H9 (cell line): Measurements from ENCODE around the gene DNAH1. TPM values are rescaled to one million over a fixed set of nuclear protein-coding genes. Genes with fewer than 3 reads are reported as not detected.

ENCODE experiments used
- DNase-seq: peaks from one replicate; pipeline ENCODE4 v3.0.0-alpha.2; 2017
- H2AFZ ChIP-seq: one replicate; pipeline ENCODE4 v1.6.1; 2013; ENCODE audit warnings: mild to moderate bottlenecking, low read length, control low read depth, moderate library complexity
- H2AK5ac ChIP-seq: 2 replicates; pipeline ENCODE4 v1.6.1; 2013; ENCODE audit warnings: low read length, control low read depth, mixed read lengths; ENCODE audit not compliant: insufficient read length
- H2BK120ac ChIP-seq: one replicate; pipeline ENCODE4 v1.6.1; 2013; ENCODE audit warnings: low read depth, mild to moderate bottlenecking, low read length, control low read depth, inconsistent platforms; ENCODE audit not compliant: poor library complexity, severe bottlenecking
- H2BK12ac ChIP-seq: 2 replicates; pipeline ENCODE4 v1.6.1; 2013; ENCODE audit warnings: low read length, control low read depth, mixed read lengths, low read depth; ENCODE audit not compliant: insufficient read length
- H2BK15ac ChIP-seq: 2 replicates; pipeline ENCODE4 v1.6.1; 2013; ENCODE audit warnings: low read depth, low read length, control low read depth
- H2BK20ac ChIP-seq: one replicate; pipeline ENCODE4 v1.6.1; 2013; ENCODE audit warnings: low read depth, mild to moderate bottlenecking, low read length, control low read depth, inconsistent platforms; ENCODE audit not compliant: poor library complexity, severe bottlenecking
- H2BK5ac ChIP-seq: 2 replicates; pipeline ENCODE4 v1.6.1; 2013; ENCODE audit warnings: low read length, control low read depth, mixed read lengths; ENCODE audit not compliant: insufficient read length
- H3K14ac ChIP-seq: 2 replicates; pipeline ENCODE4 v1.6.1; 2013; ENCODE audit warnings: low read length, control low read depth; ENCODE audit not compliant: insufficient read depth
- H3K18ac ChIP-seq: 2 replicates; pipeline ENCODE4 v1.6.1; 2013; ENCODE audit warnings: low read depth, mild to moderate bottlenecking, mixed read lengths, low read length, control low read depth; ENCODE audit not compliant: insufficient read length
- H3K23ac ChIP-seq: 2 replicates; pipeline ENCODE4 v1.6.1; 2013; ENCODE audit warnings: low read length, control low read depth, mixed read lengths, low read depth; ENCODE audit not compliant: insufficient read length
- H3K23me2 ChIP-seq: 2 replicates; pipeline ENCODE4 v1.6.1; 2013; ENCODE audit warnings: low read depth, mild to moderate bottlenecking, mixed read lengths, low read length, control low read depth; ENCODE audit not compliant: insufficient read length, poor library complexity, severe bottlenecking
- H3K27ac ChIP-seq: 2 replicates; pipeline ENCODE4 v1.5.1; 2013; ENCODE audit warnings: low read length, control low read depth, mixed read lengths, low read depth; ENCODE audit not compliant: insufficient read length
- H3K27me3 ChIP-seq: 2 replicates; pipeline ENCODE4 v1.6.1; 2013; ENCODE audit warnings: low read length, control low read depth, inconsistent platforms; ENCODE audit not compliant: insufficient read depth
- H3K4ac ChIP-seq: 2 replicates; pipeline ENCODE4 v1.6.1; 2013; ENCODE audit warnings: low read depth, mild to moderate bottlenecking, control low read depth, inconsistent platforms, low read length, moderate library complexity
- H3K4me1 ChIP-seq: 2 replicates; pipeline ENCODE4 v1.6.1; 2013; ENCODE audit warnings: low read length, control low read depth, inconsistent platforms; ENCODE audit not compliant: insufficient read depth
- H3K4me2 ChIP-seq: 2 replicates; pipeline ENCODE4 v1.6.1; 2013; ENCODE audit warnings: low read length, control low read depth, mixed read lengths; ENCODE audit not compliant: insufficient read length, insufficient read depth
- H3K56ac ChIP-seq: 2 replicates; pipeline ENCODE4 v1.6.1; 2013; ENCODE audit warnings: low read depth, mild to moderate bottlenecking, mixed read lengths, low read length, control low read depth; ENCODE audit not compliant: insufficient read length
- H3K79me1 ChIP-seq: 2 replicates; pipeline ENCODE4 v1.6.1; 2013; ENCODE audit warnings: low read depth, mild to moderate bottlenecking, moderate library complexity, low read length, control low read depth, inconsistent platforms; ENCODE audit not compliant: insufficient read depth, poor library complexity, severe bottlenecking
- H3K79me2 ChIP-seq: 2 replicates; pipeline ENCODE4 v1.6.1; 2013; ENCODE audit warnings: low read length, control low read depth, inconsistent platforms; ENCODE audit not compliant: insufficient read depth
- H3K9ac ChIP-seq: 2 replicates; pipeline ENCODE4 v1.6.1; 2013; ENCODE audit warnings: low read length, control low read depth, mixed read lengths; ENCODE audit not compliant: insufficient read length; ENCODE audit errors: extremely low read depth
- H3K9me3 ChIP-seq: one replicate; pipeline ENCODE4 v1.6.1; 2013; ENCODE audit warnings: low read depth, low read length, inconsistent platforms; ENCODE audit not compliant: control insufficient read depth
- H3T11ph ChIP-seq: one replicate; pipeline ENCODE4 v1.6.1; 2013; ENCODE audit warnings: mild to moderate bottlenecking, low read length, control low read depth, inconsistent platforms
- H4K20me1 ChIP-seq: one replicate; pipeline ENCODE4 v1.6.1; 2013; ENCODE audit not compliant: control insufficient read depth, insufficient read length, insufficient read depth
- H4K5ac ChIP-seq: 2 replicates; pipeline ENCODE4 v1.6.1; 2013; ENCODE audit warnings: low read depth, mild to moderate bottlenecking, mixed read lengths, low read length, control low read depth; ENCODE audit not compliant: insufficient read length
- H4K8ac ChIP-seq: replicated peaks from 2 replicates; pipeline ENCODE4 v1.6.1; 2013; ENCODE audit warnings: low read length, control low read depth, mixed read lengths, low read depth; ENCODE audit not compliant: insufficient read length
- H4K91ac ChIP-seq: 2 replicates; pipeline ENCODE4 v1.6.1; 2013; ENCODE audit warnings: low read depth, mild to moderate bottlenecking, moderate library complexity, mixed read lengths, low read length, control low read depth; ENCODE audit not compliant: insufficient read length
- H3K27ac Mint-ChIP-seq, 3 experiments: 2 replicates in 2 of 3; 3 replicates in 1 of 3; pipeline ENCODE4 v1.8.0; 2020 to 2021; ENCODE audit warnings: mixed read lengths in 3 of 3, mild to moderate bottlenecking in 1 of 3, moderate library complexity in 1 of 3
- H3K27me3 Mint-ChIP-seq: 2 replicates; pipeline ENCODE4 v1.8.0; 2021; ENCODE audit warnings: low read depth, mild to moderate bottlenecking, moderate library complexity, mixed read lengths
- H3K36me3 Mint-ChIP-seq, 3 experiments: 2 replicates in 2 of 3; 3 replicates in 1 of 3; pipeline ENCODE4 v1.8.0; 2020 to 2021; ENCODE audit warnings: low read depth in 3 of 3, mixed read lengths in 3 of 3; ENCODE audit not compliant: insufficient read depth in 1 of 3
- H3K4me1 Mint-ChIP-seq, 2 experiments: 2 replicates each; pipeline ENCODE4 v1.8.0; 2020; ENCODE audit warnings: mixed read lengths in 2 of 2
- H3K4me3 Mint-ChIP-seq, 2 experiments: 2 replicates in 1 of 2; 3 replicates in 1 of 2; pipeline ENCODE4 v1.8.0; 2020 to 2021; ENCODE audit warnings: mild to moderate bottlenecking in 2 of 2, mixed read lengths in 2 of 2, moderate library complexity in 1 of 2
- H3K9me3 Mint-ChIP-seq, 2 experiments: 2 replicates in 1 of 2; 3 replicates in 1 of 2; pipeline ENCODE4 v1.8.0; 2020; ENCODE audit warnings: mild to moderate bottlenecking in 2 of 2, mixed read lengths in 2 of 2, moderate library complexity in 1 of 2
- WGBS: extraction: QIAGEN DNeasy Blood & Tissue Kit; methylation state at CpG from one replicate; pipeline ENCODE4 v1.1.7; 2013; ENCODE audit warnings: missing lambda C conversion rate, low lambda C conversion rate, mixed read lengths; ENCODE audit not compliant: insufficient read length; ENCODE audit errors: extremely low coverage; 5-methylcytosine and 5-hydroxymethylcytosine counted together
- total RNA-seq: library from RNA; stranded (reverse); gene quantifications from 2 replicates; pipeline ENCODE4 v1.2.1, GENCODE V29; 2021
- TF ChIP-seq, protein P1 (sequence below): fragments of 200-600 bp; sonication (generic); conservative IDR thresholded peaks from 3 replicates; pipeline ENCODE4 v1.8.0; 2021; ENCODE audit warnings: antibody characterized with exemption, mild to moderate bottlenecking

Gene DNAH1
- total RNA-seq, 1 experiment from 2014 or later, result 2.0 TPM

GRCh38 chr3:52366527-52366926 lies 50.4 kb downstream of the DNAH1 start:
- Histone ChIP-seq H2BK120ac (no peak overlapping the region), H3K4me2 (no peak overlapping the region), H2BK20ac (no peak overlapping the region), H3K14ac (no peak overlapping the region), H2AK5ac (no peak overlapping the region), H3T11ph (no peak overlapping the region), H3K79me1 (no peaks in the 10 kb centered on the region), H3K79me2 (no peaks in the 10 kb centered on the region), H3K56ac (no peak overlapping the region), H2BK5ac (no peak overlapping the region), H2AFZ (no peak overlapping the region), H3K9me3 (no peaks in the 10 kb centered on the region), H4K8ac (no peak overlapping the region), H4K20me1 (no peaks in the 10 kb centered on the region), H3K4ac (no peak overlapping the region), H3K18ac (no peak overlapping the region), H4K91ac (no peak overlapping the region), H3K27ac (no peak overlapping the region), H2BK15ac (no peak overlapping the region), H4K5ac (no peak overlapping the region), H3K23me2 (no peaks in the 10 kb centered on the region), H3K23ac (no peak overlapping the region), H3K4me1 (peaks cover 2% of the 10 kb centered on the region; the same call in 1 of the 2 replicates), H3K27me3 (no peaks in the 10 kb centered on the region), H2BK12ac (no peak overlapping the region), H3K9ac (no peak overlapping the region)
- no peak for DNase-seq
- TF ChIP-seq, protein P1, sequence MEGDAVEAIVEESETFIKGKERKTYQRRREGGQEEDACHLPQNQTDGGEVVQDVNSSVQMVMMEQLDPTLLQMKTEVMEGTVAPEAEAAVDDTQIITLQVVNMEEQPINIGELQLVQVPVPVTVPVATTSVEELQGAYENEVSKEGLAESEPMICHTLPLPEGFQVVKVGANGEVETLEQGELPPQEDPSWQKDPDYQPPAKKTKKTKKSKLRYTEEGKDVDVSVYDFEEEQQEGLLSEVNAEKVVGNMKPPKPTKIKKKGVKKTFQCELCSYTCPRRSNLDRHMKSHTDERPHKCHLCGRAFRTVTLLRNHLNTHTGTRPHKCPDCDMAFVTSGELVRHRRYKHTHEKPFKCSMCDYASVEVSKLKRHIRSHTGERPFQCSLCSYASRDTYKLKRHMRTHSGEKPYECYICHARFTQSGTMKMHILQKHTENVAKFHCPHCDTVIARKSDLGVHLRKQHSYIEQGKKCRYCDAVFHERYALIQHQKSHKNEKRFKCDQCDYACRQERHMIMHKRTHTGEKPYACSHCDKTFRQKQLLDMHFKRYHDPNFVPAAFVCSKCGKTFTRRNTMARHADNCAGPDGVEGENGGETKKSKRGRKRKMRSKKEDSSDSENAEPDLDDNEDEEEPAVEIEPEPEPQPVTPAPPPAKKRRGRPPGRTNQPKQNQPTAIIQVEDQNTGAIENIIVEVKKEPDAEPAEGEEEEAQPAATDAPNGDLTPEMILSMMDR, result no peak
- no peak overlapping the region for H3K27ac Mint-ChIP-seq
- WGBS, result no CpG with 5 or more reads among the region's 10 CpGs
- no peaks in the 10 kb centered on the region for H3K36me3 Mint-ChIP-seq
- no peak overlapping the region for H3K4me3 Mint-ChIP-seq
- H3K27me3 Mint-ChIP-seq, result peaks cover 6% of the 10 kb centered on the region
- H3K9me3 Mint-ChIP-seq, result no peaks in the 10 kb centered on the region
- H3K4me1 Mint-ChIP-seq, result peaks cover 14 to 20% of the 10 kb centered on the region in 2 experiments
